Measurements from ENCODE around the gene AKAP6. TPM values are rescaled to one million over a fixed set of nuclear protein-coding genes. Genes with fewer than 3 reads are reported as not detected.

AKAP6 gene
- total and polyA plus RNA-seq, 2 of the 8 experiments (the other 6 are each of a cell fraction or from before 2014, with no cell fraction given), result 0.09 to 0.89 TPM

GRCh38 chr14:32633930-32634329 lies 304.8 kb downstream of the AKAP6 start:
- H3K18ac ChIP-seq (ENCODE audit: extremely low read depth, low read length), result no peak overlapping the region
- H3K79me2 ChIP-seq (ENCODE audit: control insufficient read depth in 1 of 2, insufficient read depth in 2 of 2, low read length in 2 of 2), result no peaks in the 10 kb centered on the region
- ChIA-PET POLR2A (ENCODE audit: partially characterized antibody) (no interaction called here), CTCF (ENCODE audit: partially characterized antibody) (interaction anchor here (0.5 to 1.0 kb wide), 2 partner anchors 117 to 1215 kb away, joined by 3 read pairs; no protein-coding TSS in a partner anchor)
- no peak overlapping the region for H3K4ac ChIP-seq (replicated peaks; ENCODE audit: insufficient read length, low read depth, low read length)
- H3K27me3 ChIP-seq (replicated peaks in 1 of 4; ENCODE audit: control insufficient read depth in 3 of 4, extremely low read depth in 1 of 4, insufficient read depth in 3 of 4, low read length in 3 of 4), result no peaks in the 10 kb centered on the region
- H3K79me1 ChIP-seq (ENCODE audit: low read depth, low read length), result no peaks in the 10 kb centered on the region
- TF ChIP-seq RNF2 (IDR thresholded peaks at IDR 0.05; ENCODE audit: borderline replicate concordance, low read depth, low read length, missing control alignments, poor library complexity, severe bottlenecking) (no peak), TBP (IDR thresholded peaks at IDR 0.05; ENCODE audit: low read depth, low read length) (no peak), ATF3 (IDR thresholded peaks at IDR 0.05; ENCODE audit: insufficient read depth, low read depth, low read length) (no peak), ZNF274 (IDR thresholded peaks at IDR 0.05; ENCODE audit: borderline replicate concordance, extremely low read depth, low read length) (no peak)
- H2BK12ac ChIP-seq (ENCODE audit: low read depth, low read length), result no peak overlapping the region
- no peak overlapping the region for H3K27ac ChIP-seq (ENCODE audit: low read depth, low read length)
- H4K5ac ChIP-seq (ENCODE audit: insufficient read length, low read depth, low read length), result no peak overlapping the region
- DNase-seq (ENCODE audit: low read depth in 1 of 2, low spot score in 2 of 2), result no peak
- H2BK120ac ChIP-seq (replicated peaks; ENCODE audit: low read depth, low read length), result no peak overlapping the region
- FAIRE-seq, result no peak
- no peak overlapping the region for H3K9ac ChIP-seq (replicated peaks in 1 of 4; ENCODE audit: extremely low read depth in 1 of 4, low read depth in 3 of 4, low read length in 3 of 4)
- no peak overlapping the region for H2AFZ ChIP-seq (ENCODE audit: low read length)
- H2BK15ac ChIP-seq (ENCODE audit: low read length), result no peak overlapping the region
- no peak overlapping the region for H2BK5ac ChIP-seq (ENCODE audit: low read depth, low read length)
- no peak overlapping the region for H2AK5ac ChIP-seq (ENCODE audit: low read depth, low read length)
- no peak overlapping the region for H3K4me2 ChIP-seq (ENCODE audit: insufficient read depth in 1 of 2, low read depth in 2 of 2, low read length in 2 of 2)
- no peak overlapping the region for H3K56ac ChIP-seq (replicated peaks; ENCODE audit: insufficient read length, low read depth, low read length)
- H2BK20ac ChIP-seq (ENCODE audit: low read length), result no peak overlapping the region
- H3K4me1 ChIP-seq (replicated peaks in 1 of 4; ENCODE audit: control insufficient read depth in 3 of 4, insufficient read depth in 4 of 4, low read length in 3 of 4), result peaks cover 0 to 3% (median 0%) of the 10 kb centered on the region in 4 experiments; a peak in 1 of 7 replicates
- no peaks in the 10 kb centered on the region for H3K9me3 ChIP-seq (ENCODE audit: insufficient read depth in 2 of 2, low read depth in 1 of 2, low read length in 1 of 2)
- no peaks in the 10 kb centered on the region for H4K20me1 ChIP-seq (replicated peaks in 1 of 2; ENCODE audit: control insufficient read depth in 1 of 2, insufficient read depth in 2 of 2, low read length in 2 of 2)
- H3K4me3 ChIP-seq (ENCODE audit: extremely low read depth in 1 of 4, insufficient read depth in 2 of 4, low read depth in 3 of 4, low read length in 4 of 4), result no peak overlapping the region
- H3K23ac ChIP-seq (ENCODE audit: insufficient read length), result no peak overlapping the region
- no peaks in the 10 kb centered on the region; the same call in 1 of the 2 replicates for H3K23me2 ChIP-seq (ENCODE audit: low read depth, low read length)
- H3K36me3 ChIP-seq (ENCODE audit: control insufficient read depth in 2 of 4, insufficient read depth in 4 of 4, low read length in 3 of 4), result no peaks in the 10 kb centered on the region
- no peak overlapping the region for H3K14ac ChIP-seq (ENCODE audit: insufficient read length)
- H4K91ac ChIP-seq (replicated peaks; ENCODE audit: insufficient read length, low read length), result no peak overlapping the region
- no peak overlapping the region for H4K8ac ChIP-seq (ENCODE audit: extremely low read depth, insufficient read depth, low read length)
